Measurements from ENCODE around the gene CATSPERB. TPM values are rescaled to one million over a fixed set of nuclear protein-coding genes. Genes with fewer than 3 reads are reported as not detected.
"Not testable (repeated sequence)": the region's sequence is repeated elsewhere in the genome, so short reads cannot be mapped to it uniquely, and the experiment has no call there.

The CATSPERB gene
- polyA plus RNA-seq, 3 donors from 2014 or later, result 0.32 to 1.9 TPM; not detected in 1

DNA sequence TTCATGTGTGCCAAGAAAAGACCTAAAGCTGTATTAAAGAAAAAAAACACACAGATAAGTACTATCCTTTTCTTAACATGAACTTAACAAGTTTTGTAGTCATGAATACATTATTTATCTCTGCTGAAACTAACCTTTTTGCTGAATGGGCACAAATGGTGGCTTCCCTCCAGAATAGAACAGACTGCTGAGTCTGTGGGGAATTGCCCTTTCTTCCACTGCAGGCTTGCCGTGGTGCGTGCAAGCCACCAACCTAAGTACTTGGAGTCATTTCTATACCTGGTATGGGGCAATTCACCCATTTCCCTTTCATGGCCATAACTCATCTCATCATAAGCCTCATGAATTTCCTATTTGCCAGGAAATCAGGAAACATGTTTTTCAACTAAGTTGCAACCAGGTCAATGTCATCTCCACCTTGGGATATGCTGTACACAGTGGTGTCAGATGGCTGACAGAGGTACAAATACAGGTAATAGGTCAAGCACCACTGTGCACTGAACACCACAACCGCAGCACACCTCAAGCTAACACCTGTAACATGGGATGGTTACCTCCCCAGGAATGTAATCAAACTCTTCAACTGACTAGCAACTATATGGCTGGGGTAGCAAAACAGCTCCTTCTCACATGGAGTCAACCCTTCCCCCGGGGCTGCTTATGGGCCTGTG lies 49.9 kb downstream of the CATSPERB start:
- peaks cover 0 to 8% (median 0%) of the 10 kb centered on the region in 3 donors for H3K27me3 Mint-ChIP-seq (ENCODE audit: low read depth in 3 of 3)
- H3K36me3 Mint-ChIP-seq, result peaks cover 0 to 2% (median 0%) of the 10 kb centered on the region in 3 donors
- no peak for DNase-seq
- no peak overlapping the region for H3K4me3 Mint-ChIP-seq
- H3K4me1 Mint-ChIP-seq, result no peaks in the 10 kb centered on the region
- no peak overlapping the region for H3K27ac Mint-ChIP-seq
- H3K9me3 Mint-ChIP-seq, result no peaks in the 10 kb centered on the region

DNA sequence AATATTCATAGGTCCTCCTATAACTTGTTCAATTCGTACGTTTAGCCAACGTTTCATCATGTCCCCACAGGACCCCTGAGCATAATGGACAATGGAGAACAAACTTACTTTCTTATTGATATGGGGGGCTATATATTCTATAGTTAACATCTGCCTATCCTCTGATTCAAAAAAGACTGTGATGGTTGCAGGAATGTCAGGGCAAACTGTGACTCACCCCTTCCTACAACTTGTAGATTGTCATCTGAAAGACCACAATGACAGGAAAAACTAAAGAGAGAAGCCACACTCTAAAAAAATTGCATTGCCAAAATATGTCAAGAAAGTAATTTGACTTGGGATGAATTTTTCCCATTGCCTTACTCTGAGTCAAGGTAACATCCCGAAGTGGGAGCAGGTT lies 50.8 kb downstream of the CATSPERB start:
- Mint-ChIP-seq H3K36me3 (peaks cover 0 to 4% (median 0%) of the 10 kb centered on the region in 3 donors), H3K27ac (no peak overlapping the region), H3K27me3 (ENCODE audit: low read depth in 3 of 3) (peaks cover 0 to 8% (median 0%) of the 10 kb centered on the region in 3 donors), H3K9me3 (no peaks in the 10 kb centered on the region), H3K4me1 (no peaks in the 10 kb centered on the region), H3K4me3 (no peak overlapping the region)
- DNase-seq, result no peak

DNA sequence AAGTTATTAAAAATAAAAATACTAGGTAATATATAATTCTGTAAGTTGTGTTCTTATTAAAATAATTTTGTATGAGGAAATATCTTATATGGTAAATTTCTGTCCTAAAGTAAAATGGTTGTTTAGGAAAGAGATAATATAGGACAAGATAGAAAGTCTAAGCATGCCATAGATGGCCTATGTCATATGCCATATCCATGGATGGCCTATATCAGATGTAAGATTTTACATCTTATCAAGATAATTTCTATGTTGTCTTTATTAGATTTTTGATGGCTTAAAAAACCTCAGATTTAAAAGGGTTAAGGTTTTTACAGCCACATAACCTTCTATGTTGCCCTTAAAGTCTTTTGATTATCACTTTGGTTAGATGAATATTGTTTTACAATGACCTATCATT lies 52.6 kb downstream of the CATSPERB start:
- no peaks in the 10 kb centered on the region for H3K4me1 Mint-ChIP-seq
- H3K27ac Mint-ChIP-seq, result no peak overlapping the region
- peaks cover 0 to 4% (median 0%) of the 10 kb centered on the region in 3 donors for H3K36me3 Mint-ChIP-seq
- DNase-seq, result no peak
- no peak overlapping the region for H3K4me3 Mint-ChIP-seq
- peaks cover 0 to 13% (median 0%) of the 10 kb centered on the region in 3 donors for H3K27me3 Mint-ChIP-seq (ENCODE audit: low read depth in 3 of 3)
- no peaks in the 10 kb centered on the region for H3K9me3 Mint-ChIP-seq

DNA sequence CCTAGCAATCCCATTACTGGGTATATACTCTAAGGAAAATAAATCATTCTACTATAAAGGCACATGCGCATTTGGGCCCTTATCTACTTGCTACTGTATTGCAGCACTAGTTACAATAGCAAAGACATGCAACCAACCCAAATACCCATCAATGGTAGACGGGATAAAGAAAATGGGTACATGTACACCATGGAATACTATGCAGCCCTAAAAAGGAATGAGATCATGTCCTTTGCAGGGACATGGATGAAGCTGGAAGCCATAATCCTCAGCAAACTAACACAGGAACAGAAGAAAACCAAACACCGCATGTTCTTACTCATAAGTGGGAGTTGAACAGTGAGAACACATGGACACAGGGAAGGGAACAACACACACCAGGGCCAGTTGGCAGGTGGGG lies 54.2 kb downstream of the CATSPERB start:
- not testable (repeated sequence) for H3K9me3 Mint-ChIP-seq, H3K4me3 Mint-ChIP-seq, H3K4me1 Mint-ChIP-seq, DNase-seq, H3K36me3 Mint-ChIP-seq, H3K27ac Mint-ChIP-seq
- peaks cover 0 to 13% (median 0%) of the 10 kb centered on the region in 3 donors for H3K27me3 Mint-ChIP-seq (ENCODE audit: low read depth in 3 of 3)

DNA sequence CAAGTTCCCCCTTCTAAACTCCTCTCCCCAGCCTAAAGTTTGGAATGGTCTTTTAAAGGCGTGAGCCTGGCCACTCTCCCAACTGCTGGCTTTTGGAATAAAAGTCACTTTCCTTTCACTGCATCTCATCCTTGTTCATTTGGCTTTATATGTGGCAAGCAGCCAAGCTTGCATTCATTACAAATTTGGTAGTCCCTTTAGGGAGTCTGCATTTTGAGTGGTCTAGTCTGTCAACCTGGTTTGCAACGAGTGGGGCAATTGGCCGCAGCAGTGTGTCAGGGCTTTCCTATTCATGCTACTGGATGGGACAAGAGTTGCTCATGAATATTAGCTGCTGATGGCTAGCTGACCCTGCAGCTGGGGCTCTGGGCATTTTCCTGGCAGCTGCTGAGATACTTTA lies 57.0 kb downstream of the CATSPERB start:
- H3K36me3 Mint-ChIP-seq, result peaks cover 0 to 4% (median 0%) of the 10 kb centered on the region in 3 donors
- H3K4me3 Mint-ChIP-seq, result no peak overlapping the region
- H3K27ac Mint-ChIP-seq, result no peak overlapping the region
- H3K9me3 Mint-ChIP-seq, result no peaks in the 10 kb centered on the region
- no peak for DNase-seq
- H3K4me1 Mint-ChIP-seq, result no peaks in the 10 kb centered on the region
- peaks cover 0 to 8% (median 0%) of the 10 kb centered on the region in 3 donors for H3K27me3 Mint-ChIP-seq (ENCODE audit: low read depth in 3 of 3)

DNA sequence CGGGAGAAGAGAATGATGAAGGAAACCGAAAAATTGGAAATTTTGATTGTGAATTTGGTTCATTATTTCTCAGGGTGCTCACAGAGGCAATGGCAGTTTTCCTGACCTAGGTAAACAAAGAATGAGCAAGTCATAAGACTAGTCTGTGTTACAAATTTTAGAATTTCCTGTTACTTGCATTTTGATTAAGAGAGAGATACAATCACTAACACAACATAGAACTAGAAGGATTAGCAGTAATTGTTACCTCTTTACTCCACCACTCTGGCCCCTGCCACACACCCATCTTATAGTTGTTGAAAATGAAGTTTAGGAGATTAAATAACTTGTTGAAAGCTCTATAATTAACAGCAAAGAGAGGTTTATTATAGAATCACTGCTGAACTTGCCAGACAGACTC lies 62.0 kb downstream of the CATSPERB start:
- H3K27me3 Mint-ChIP-seq (ENCODE audit: low read depth in 3 of 3), result peaks cover 0 to 2% (median 0%) of the 10 kb centered on the region in 3 donors
- DNase-seq, result no peak
- no peaks in the 10 kb centered on the region for H3K4me1 Mint-ChIP-seq
- peaks cover 0 to 3% (median 0%) of the 10 kb centered on the region in 6 donors for H3K9me3 Mint-ChIP-seq
- H3K4me3 Mint-ChIP-seq, result no peak overlapping the region
- peaks cover 3 to 10% (median 8%) of the 10 kb centered on the region in 3 donors for H3K36me3 Mint-ChIP-seq
- no peak overlapping the region for H3K27ac Mint-ChIP-seq

DNA sequence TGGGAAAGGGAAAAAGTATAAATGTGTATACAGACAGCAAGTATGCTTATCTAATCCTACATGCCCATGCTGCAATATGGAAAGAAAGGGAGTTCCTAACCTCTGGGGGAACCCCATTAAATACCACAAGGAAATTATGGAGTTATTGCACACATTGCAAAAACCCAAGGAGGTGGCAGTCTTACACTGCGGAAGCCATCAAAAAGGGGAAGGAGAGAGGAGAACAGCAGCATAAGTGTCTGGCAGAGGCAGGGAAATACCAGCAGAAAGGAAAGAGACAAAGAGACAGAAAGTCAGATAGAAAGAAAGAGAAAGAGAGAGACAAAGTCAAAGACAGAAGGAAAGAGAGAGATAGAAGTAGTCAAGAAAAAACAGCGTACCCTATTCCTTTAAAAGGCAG lies 64.8 kb downstream of the CATSPERB start:
- not testable (repeated sequence) for H3K27ac Mint-ChIP-seq, H3K4me3 Mint-ChIP-seq

DNA sequence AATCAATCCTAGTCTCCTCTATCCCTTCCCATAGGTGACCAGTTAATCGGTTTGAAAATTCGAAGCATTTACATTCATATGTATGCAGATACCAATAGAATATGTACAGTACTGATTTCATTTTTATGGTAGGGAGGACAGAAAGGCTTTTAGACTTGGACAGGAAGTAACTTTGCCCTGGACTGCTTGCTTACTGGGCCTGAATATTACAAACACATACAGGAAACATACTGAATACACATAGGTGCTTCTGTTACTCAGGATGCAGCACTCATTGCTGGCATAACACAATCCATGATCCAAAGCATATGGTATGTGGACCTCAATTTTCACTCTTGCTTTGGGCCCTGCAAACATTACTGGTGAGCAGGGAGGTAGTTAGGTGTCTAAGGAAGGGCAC lies 71.1 kb downstream of the CATSPERB start:
- H3K27ac Mint-ChIP-seq, result no peak overlapping the region
- H3K9me3 Mint-ChIP-seq, result no peaks in the 10 kb centered on the region
- no peak for DNase-seq
- H3K4me3 Mint-ChIP-seq, result no peak overlapping the region
- no peaks in the 10 kb centered on the region for H3K4me1 Mint-ChIP-seq
- H3K27me3 Mint-ChIP-seq (ENCODE audit: low read depth in 3 of 3), result peaks cover 0 to 6% (median 0%) of the 10 kb centered on the region in 3 donors
- H3K36me3 Mint-ChIP-seq, result peaks cover 0 to 6% (median 0%) of the 10 kb centered on the region in 3 donors

More for the DNA sequence above, 64.8 kb downstream of the CATSPERB start:
- not testable (repeated sequence) for H3K9me3 Mint-ChIP-seq; H3K36me3 Mint-ChIP-seq; DNase-seq; H3K27me3 Mint-ChIP-seq (ENCODE audit: low read depth in 3 of 3); H3K4me1 Mint-ChIP-seq

DNA sequence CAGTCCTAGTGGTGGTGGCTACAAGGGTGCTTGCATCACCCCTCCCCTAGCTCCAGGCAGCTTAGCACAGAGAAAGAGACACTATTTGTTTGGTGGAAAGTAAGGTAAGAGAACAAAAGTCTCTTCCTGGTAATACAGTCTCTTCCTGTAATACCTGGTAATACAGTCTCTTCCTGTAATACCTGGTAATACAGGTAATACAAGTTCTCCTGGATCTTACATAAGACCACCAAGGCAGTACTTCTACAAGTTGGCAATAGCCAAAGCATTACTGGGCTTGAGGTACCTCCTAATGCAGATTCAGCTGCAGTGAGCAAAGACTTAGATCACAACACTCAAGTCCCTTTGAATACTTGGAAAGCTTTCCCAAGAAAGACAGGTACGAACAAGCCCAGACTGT lies 77.0 kb downstream of the CATSPERB start:
- H3K27ac Mint-ChIP-seq, result no peak overlapping the region
- no peak for DNase-seq
- H3K4me3 Mint-ChIP-seq, result no peak overlapping the region
- H3K4me1 Mint-ChIP-seq, result no peaks in the 10 kb centered on the region
- peaks cover 0 to 10% (median 0%) of the 10 kb centered on the region in 3 donors for H3K36me3 Mint-ChIP-seq
- H3K9me3 Mint-ChIP-seq, result no peaks in the 10 kb centered on the region
- peaks cover 0 to 9% (median 3%) of the 10 kb centered on the region in 3 donors for H3K27me3 Mint-ChIP-seq (ENCODE audit: low read depth in 3 of 3)

DNA sequence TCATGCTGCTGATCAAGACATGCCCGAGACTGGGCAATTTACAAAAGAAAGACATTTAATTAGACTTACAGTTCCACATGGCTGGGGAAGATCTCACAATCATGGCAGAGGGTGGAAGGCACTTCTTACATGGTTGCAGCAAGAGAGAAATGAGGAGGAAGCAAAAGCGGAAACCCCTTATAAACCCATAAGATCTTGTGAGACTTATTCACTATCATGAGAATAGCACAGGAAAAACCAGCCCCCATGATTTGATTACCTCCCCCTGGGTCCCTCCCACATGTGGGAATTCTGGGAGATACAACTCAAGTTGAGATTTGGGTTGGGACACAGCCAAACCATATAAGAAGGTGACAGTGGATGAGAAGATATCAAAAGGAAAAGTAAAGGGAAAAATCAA lies 78.4 kb downstream of the CATSPERB start:
- H3K4me3 Mint-ChIP-seq, result no peak overlapping the region
- H3K4me1 Mint-ChIP-seq, result no peaks in the 10 kb centered on the region
- H3K36me3 Mint-ChIP-seq, result peaks cover 0 to 10% (median 0%) of the 10 kb centered on the region in 3 donors
- DNase-seq, result no peak
- H3K27ac Mint-ChIP-seq, result no peak overlapping the region
- no peaks in the 10 kb centered on the region for H3K9me3 Mint-ChIP-seq
- H3K27me3 Mint-ChIP-seq (ENCODE audit: low read depth in 3 of 3), result peaks cover 0 to 9% (median 3%) of the 10 kb centered on the region in 3 donors

DNA sequence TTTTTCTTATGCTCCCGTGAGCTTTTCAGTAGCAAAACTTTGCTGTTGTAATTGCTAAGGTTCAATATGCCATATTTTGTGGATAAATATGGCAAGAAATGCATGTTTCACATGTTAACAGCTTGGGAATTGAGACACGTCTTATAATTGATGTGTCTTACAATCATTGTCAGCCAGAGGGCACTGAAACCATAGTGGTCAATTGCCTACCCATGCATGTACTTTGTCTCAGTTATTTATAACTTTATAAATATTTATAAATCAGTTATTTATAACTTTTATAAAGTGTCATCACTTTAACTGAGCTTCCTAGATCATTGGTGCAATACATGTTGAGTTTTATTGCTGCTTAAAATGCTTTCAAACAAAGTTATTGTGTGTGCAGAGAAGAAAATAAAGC lies 82.0 kb downstream of the CATSPERB start:
- peaks cover 0 to 9% (median 6%) of the 10 kb centered on the region in 3 donors for H3K36me3 Mint-ChIP-seq
- H3K9me3 Mint-ChIP-seq, result peaks cover 0 to 5% (median 2%) of the 10 kb centered on the region in 6 donors
- peaks cover 6 to 10% (median 6%) of the 10 kb centered on the region in 3 donors for H3K27me3 Mint-ChIP-seq (ENCODE audit: low read depth in 3 of 3)
- peak; percentile 3 to 39 (median 24) for DNase-seq
- H3K27ac Mint-ChIP-seq, result no peak overlapping the region
- no peaks in the 10 kb centered on the region for H3K4me1 Mint-ChIP-seq
- no peak overlapping the region for H3K4me3 Mint-ChIP-seq

DNA sequence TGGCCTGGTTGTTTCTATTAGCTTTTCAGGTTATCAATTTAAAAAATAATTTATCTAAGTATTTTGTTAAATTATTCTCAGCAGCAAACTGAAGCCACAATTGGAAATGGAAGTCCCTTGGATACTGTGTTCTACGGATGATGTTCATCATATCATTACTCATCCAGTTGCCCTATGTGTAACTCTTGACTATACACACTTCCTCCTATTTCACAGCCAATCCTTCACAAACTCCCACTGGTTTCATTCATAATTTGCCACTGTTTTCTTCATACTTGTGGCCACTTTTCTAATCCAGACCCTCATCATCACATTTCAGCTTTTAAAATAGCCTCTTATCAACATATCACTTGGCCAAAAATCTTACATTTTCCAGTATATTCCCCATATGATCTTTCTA lies 84.0 kb downstream of the CATSPERB start:
- H3K27ac Mint-ChIP-seq, result no peak overlapping the region
- peaks cover 0 to 5% (median 2%) of the 10 kb centered on the region in 6 donors for H3K9me3 Mint-ChIP-seq
- no peak for DNase-seq
- no peak overlapping the region for H3K4me3 Mint-ChIP-seq
- peaks cover 4 to 10% (median 6%) of the 10 kb centered on the region in 3 donors for H3K27me3 Mint-ChIP-seq (ENCODE audit: low read depth in 3 of 3)
- no peaks in the 10 kb centered on the region for H3K4me1 Mint-ChIP-seq
- peaks cover 0 to 6% (median 5%) of the 10 kb centered on the region in 3 donors for H3K36me3 Mint-ChIP-seq

DNA sequence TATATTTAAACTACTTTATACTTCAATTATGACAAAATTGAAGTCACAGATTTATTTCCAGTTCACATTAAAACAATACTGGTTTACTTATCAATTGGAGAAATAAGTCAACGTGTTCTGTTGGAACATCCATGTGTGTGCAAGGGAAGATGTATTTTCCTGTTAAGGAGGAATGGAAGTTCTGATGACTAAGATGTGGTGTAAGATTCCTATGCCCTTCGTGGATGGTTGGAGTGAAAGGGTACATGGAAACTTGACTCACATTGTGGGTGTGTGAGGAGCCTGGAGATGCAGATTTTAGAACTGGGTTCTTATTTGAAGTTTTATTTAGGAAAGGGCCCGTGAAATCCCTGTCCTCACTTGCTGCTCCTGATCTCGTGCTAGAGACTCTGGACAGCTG lies 95.3 kb downstream of the CATSPERB start:
- peaks cover 0 to 3% (median 0%) of the 10 kb centered on the region in 3 donors for H3K36me3 Mint-ChIP-seq
- peaks cover 0 to 2% (median 0%) of the 10 kb centered on the region in 3 donors for H3K27me3 Mint-ChIP-seq (ENCODE audit: low read depth in 3 of 3)
- H3K4me3 Mint-ChIP-seq, result no peak overlapping the region
- H3K27ac Mint-ChIP-seq, result no peak overlapping the region
- peaks cover 0 to 2% (median 0%) of the 10 kb centered on the region in 6 donors for H3K9me3 Mint-ChIP-seq
- DNase-seq, result no peak
- H3K4me1 Mint-ChIP-seq, result no peaks in the 10 kb centered on the region

DNA sequence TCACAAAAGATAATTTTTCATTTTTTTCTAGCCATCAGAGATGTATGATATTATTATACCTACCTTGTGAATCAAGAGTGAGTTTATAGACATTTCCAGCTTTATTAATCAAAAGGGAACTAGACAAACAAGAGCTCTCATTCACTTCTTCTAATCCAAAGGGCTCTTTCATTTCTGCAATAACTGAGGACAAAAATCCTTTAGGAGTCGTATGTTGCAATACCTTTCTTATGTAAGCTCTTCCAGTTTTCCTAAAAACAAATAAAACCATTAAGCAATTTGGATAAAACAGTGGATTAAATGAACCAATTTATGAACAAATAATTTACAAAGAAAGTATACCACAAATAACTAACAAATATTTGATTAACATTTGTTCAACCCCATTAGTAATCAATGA lies 107.1 kb downstream of the CATSPERB start:
- Mint-ChIP-seq H3K4me3 (no peak overlapping the region), H3K9me3 (peaks cover 0 to 3% (median 0%) of the 10 kb centered on the region in 6 donors), H3K36me3 (peaks cover 0 to 6% (median 6%) of the 10 kb centered on the region in 3 donors), H3K27me3 (ENCODE audit: low read depth in 3 of 3) (peaks cover 3 to 5% (median 4%) of the 10 kb centered on the region in 3 donors), H3K27ac (no peak overlapping the region), H3K4me1 (no peaks in the 10 kb centered on the region)
- no peak for DNase-seq

DNA sequence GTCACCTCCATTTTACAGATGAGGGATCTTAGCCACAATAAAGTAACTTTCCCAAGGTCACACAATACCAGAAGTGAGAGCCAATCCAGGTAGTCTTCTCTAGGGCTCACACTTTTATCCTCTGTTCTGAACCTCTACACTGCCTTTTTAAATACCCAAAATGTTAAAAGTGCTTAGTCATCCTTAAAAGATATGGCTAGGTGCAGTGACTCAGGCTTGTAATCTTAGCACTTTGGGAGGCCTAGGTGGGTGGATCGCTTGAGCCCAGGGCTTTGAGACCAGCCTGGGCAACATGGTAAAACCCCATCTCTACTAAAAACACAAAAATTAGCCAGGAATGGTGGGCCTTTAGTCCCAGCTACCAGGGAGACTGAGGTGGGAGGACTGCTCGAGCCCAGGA lies 117.7 kb downstream of the CATSPERB start:
- H3K27me3 Mint-ChIP-seq (ENCODE audit: low read depth in 3 of 3), result peaks cover 0 to 3% (median 1%) of the 10 kb centered on the region in 3 donors
- H3K27ac Mint-ChIP-seq, result no peak overlapping the region
- no peak overlapping the region for H3K4me3 Mint-ChIP-seq
- H3K36me3 Mint-ChIP-seq, result peaks cover 0 to 4% (median 0%) of the 10 kb centered on the region in 3 donors
- H3K4me1 Mint-ChIP-seq, result no peaks in the 10 kb centered on the region
- H3K9me3 Mint-ChIP-seq, result no peaks in the 10 kb centered on the region
- no peak for DNase-seq

All from immature natural killer cell (primary cell).